ENCODE results near the gene ZC4H2.
A peak's percentile ranks its signal among the peaks of the same experiment; 100 is the strongest.
"Not testable (repeated sequence)": the region's sequence is repeated elsewhere in the genome, so short reads cannot be mapped to it uniquely, and the experiment has no call there.

Gene ZC4H2, protein sequence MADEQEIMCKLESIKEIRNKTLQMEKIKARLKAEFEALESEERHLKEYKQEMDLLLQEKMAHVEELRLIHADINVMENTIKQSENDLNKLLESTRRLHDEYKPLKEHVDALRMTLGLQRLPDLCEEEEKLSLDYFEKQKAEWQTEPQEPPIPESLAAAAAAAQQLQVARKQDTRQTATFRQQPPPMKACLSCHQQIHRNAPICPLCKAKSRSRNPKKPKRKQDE

DNA sequence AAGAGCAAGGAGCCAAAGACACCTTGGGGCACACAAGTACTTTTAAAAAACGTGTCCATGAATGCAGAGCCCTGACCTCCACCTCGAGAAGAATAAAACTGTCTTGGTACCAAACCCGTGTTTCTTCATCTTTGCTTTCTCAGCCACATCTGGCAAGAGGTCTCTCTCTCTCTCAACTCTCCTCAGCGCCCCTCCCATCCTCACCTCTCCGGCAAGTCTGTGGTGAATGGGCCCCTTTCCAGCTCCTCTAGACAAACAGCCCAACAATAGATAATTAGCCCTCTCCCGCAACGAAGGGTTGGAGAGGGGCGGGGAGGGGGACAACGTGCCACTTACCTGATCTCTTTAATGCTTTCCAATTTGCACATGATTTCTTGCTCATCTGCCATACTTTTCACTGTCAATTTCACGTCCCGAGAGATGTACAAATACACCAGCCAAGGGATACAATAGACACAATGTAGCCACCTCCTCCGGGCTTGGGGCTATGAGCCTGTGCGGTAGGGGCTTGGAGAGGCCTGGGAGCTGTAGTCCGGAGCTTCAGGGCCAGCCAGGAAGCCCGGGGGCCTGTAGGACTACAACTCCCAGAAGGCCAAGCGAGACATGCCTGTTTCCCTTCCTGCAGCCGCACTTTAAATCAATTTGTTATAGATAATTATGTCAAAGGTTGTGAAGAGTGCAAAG is at the start of gene ZC4H2:
ZC4H2 (minus strand) TSS at position 462 of the 684 bp plus-strand sequence; CDS start at position 389, 73 bp downstream.
- DNase-seq, result peak; percentile 56 to 62

DNA sequence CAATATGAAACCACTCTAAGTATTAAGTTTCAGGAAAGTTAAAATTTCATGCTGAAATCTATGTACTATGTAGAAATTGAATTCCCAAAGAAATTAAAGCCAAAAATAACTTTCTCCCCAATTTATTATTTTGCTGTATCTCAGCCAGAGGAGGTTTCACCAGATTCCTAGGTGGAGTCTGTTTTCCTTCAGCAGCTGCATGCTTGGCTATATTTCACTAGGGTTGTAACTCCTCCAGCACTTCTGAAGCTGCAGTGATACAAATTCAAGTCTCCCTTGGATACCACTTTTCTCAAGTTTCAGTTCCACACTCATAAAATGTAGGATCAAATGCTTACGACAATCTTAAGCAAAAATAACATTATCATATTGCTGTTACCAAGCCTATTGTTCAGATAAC is 41.2 kb upstream of the ZC4H2 start:
- DNase-seq, result no peak

DNA sequence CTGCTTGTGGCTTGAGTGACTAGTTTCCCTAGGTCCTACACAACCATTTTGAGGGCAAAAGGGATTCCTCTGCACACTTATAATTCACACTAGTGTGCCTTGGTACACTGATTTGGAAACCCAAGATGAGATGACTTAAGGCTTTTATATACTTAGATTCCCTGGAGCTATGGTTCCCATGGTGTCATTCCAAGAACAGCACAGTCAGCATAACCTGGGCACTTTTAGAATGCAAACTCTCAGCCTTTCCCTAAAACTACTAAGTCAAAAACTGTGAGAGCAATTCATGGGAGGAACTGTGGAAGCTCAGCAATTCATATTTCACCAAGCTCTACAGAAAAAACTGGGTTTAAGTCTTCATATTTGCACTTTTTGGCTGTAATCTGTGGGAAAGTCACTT is 38.0 kb upstream of the ZC4H2 start:
- DNase-seq, result no peak

DNA sequence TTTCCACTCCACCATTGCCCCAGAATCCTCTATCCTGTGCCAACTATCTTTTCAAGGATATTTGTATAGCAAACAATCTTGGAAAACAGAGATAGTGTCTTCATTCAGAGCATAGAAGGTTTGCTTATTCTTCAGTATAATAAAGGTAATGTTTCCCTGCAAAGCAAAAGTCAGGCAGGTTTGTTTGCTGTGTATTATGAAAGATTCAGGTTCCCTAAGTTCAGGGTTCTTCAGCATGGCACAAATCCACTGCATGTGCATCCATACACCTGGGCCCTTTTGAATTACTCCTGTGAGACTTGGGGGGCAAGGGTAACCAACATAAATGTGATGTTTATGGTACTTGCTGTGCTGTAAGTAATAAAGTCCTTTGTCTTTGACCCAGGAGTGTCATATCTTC is 33.2 kb upstream of the ZC4H2 start:
- DNase-seq, result no peak

DNA sequence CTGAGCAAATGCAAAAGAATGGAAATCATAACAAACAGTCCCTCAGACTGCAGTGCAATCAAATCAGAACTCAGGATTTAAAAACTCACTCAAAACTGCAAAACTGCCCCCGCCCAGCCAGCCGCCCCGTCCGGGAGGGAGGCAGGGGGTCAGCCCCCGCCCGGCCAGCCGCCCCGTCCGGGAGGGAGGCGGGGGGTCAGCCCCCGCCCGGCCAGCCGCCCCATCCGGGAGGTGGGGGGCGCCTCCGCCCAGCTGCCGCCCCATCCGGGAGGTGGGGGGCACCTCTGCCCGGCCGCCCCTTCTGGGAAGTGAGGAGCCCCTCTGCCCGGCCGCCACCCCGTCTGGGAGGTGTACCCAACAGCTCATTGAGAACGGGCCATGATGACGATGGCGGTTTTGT is 26.0 kb upstream of the ZC4H2 start:
- not testable (repeated sequence) for DNase-seq

DNA sequence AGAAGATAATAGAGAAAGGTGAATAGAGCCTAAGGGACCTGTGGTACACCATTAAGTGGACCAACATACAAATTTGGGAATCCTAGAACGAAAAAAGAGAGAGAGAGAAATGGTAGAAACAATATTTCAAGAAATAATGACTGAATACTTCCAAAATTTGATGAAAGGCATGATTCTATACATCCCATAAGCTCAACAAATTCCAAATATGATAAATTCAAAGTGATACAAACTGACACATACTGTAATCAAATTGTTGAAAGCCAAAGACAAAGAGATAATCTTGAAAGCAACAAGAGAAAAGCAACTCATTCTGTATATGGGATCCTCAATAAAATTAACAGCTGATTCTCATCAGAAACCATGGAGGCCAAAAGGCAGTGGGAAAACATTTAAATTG is 20.6 kb upstream of the ZC4H2 start:
- no peak for DNase-seq

DNA sequence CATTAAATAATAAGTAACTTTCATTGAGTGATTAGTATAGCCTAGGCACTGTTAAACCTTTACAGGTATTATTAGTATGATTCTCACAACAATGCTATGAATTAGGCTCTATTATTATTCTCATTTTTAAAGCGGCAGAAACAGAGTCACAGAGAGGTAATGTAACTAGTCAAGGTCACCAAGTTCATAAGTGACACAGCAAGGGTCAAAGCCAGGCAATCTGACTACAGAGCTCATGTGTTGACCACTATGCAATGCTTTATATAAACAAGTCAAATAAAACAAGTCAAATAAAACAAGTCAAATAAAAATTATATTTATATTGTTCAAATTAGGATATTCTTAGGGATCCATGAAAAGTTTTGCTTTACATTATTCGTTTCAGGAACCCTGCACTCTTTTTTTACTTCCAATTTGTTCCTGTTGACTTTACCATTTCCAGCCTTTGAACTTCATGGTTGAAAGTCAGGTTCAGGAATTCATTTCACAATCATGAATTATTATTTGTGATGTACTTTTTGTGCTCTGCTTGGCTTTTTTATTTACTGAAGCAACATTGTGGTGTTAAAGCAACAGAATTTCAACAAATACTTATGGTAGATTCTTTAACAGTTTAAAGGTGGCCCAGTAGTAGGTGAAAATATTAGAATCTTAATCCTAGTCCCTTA is 18.0 kb upstream of the ZC4H2 start:
- DNase-seq, result no peak

DNA sequence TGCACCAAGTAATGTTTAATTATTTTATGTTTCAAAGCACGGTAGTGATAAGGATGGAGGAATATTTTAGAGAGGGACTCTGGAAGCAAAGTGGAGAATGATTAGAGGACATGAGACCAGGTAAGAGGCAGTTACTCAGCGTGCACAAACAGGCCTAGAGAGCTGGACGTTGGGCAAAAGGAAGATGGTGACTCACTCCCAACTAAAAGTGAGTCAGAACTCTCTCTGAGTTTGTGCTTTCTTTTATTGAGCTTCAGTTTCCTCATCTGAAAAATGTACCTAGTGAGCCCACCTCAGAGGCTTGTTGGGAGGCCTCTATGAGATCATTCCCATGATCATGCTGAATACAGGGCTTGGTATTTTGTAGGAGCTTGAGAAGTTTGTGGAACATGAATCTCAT is 1.6 kb upstream of the ZC4H2 start:
- no peak for DNase-seq

DNA sequence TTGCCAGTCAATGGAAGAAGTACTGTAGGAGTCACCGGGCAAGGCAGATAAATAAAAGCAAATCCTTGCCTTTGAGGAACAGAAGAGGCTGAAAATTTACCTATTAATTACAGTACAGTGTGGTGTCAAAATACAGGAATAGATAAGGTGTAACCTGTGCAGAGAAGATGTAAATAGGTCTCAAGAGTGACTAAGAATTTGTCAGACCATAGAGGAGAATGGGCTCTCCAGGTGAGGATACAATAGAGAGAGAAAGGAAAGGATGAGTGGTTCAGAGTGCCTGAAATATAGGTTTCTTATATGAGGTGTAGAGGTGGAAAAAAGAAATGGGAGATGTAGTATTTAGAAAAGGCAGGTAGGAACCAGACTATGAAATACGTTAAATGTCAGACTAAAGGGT is 801 bp upstream of the ZC4H2 start:
- DNase-seq, result no peak

DNA sequence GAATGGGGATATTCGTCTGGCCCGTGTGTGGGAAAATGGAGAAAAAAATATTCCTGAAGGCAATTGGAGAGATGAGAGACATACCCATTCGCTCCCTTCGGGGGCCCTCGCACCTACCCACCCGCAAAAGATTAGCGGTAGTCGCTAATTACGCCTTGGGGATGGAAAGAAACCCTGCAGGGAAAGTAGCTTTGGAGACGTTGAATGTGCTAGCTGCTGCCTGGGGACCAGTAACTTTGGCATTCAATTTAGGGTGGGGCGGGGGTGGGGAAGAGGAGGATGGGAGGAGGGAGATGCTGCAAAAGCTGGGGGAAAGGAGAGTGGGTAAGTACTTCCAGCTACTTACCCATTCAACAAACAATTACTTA is 407 bp upstream of the ZC4H2 start:
- DNase-seq, result no peak

DNA sequence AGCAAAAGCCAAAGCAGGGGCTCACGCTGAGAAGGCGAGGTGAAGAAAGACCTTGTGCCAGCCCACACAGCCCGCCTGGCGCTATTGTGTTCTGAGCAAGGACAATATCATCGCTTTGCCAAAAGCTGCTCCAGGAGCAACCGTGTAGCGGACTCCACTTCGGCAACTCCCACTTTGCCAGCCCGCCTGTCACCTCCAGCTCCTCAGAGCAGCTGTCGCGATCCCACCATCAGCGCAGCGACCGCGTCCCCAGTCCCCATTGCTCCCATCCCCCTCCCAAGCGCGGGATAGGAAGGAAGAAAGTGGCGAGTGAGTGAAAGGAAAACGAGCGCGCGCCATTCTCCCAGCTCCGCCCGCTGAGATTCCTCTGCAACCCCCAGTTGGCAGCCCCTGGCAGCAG is 759 bp downstream of the ZC4H2 start:
- DNase-seq, result peak; percentile 1 to 2

DNA sequence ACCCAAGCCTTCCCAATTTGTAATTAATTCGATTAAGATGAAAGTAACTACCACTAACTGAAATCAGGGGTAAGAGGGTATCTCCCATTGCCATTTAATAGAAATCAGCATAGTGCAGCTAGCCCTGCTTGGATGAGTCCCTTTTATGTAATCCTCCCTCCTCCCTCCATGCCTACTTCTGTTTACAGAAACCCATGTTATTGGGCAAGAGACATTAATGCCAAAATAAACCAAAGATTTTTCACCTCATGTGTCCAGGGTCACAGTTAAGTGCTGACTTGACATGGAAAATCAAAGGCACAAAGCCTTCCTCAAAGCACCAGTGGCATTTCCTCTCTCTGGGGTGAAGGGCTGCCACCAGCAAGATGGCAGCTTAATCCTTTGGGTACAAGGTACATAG is 50.8 kb downstream of the ZC4H2 start:
- no peak for DNase-seq

DNA sequence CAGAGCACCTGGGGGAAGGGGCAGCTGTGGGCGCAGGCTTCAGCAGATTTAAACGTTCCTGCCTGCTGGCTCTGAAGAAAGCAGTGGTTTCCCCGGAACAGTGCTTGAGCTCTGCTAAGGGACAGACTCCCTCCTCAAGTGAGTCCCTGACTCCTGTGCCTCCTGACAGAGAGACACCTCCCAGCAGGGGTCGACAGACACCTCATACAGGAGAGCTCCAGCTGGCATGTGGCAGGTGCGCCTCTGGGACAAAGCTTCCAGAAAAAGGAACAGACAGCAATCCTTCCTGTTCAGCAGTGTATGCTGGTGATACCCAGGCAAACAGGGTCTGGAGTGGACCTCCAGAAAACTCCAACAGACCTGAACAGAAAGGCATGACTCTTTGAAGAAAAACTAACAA is 68.1 kb downstream of the ZC4H2 start:
- DNase-seq, result no peak

DNA sequence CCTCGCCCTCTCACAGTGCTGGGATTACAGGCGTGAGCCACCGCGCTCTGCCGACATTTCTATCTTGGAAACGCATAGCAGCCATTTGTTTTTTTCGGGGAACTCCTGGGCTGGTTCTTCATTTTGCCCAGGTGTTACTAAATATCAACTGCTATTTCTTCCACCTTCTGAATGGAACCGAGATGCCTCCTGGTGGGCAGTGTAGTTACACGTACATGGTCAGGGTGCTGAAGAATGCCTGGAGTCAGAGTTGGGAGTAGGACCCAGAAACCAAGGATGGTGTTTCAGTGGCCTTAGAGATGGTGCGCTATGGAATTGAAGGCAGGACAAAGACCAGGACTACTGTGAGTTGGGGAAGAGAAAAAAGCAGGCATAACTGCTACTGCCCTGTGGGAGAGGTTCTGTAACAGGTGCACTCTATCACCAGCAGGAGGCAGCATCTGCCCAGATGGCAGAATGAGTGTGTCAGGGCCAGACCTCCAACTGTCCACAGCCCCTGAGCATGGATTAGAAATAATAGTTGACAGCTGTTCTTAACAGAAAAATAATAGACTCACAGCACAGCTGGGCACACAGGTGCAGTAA is 81.7 kb downstream of the ZC4H2 start:
- peak; percentile 7 to 36 for DNase-seq

DNA sequence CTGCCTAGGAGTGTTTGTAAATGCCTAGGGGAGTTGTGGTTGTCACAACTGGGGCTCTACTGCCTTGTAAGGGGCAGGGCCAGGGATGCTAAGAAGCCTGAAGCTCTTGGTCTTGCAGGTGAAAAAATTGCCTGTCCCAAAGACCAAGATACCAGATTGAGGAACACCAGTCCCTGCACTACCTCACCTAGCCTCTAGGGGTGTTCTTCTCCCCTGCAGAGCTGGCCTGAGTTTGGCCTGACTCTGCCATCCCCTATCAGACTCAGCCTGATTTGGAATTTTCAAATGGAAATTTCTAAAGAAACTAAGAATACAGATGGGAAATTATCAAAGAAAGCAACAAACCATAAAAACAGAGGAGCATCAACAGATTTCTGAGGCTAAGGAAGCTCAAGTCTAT is 90.4 kb downstream of the ZC4H2 start:
- peak in 1 of 2 experiments; percentile 12 for DNase-seq

DNA sequence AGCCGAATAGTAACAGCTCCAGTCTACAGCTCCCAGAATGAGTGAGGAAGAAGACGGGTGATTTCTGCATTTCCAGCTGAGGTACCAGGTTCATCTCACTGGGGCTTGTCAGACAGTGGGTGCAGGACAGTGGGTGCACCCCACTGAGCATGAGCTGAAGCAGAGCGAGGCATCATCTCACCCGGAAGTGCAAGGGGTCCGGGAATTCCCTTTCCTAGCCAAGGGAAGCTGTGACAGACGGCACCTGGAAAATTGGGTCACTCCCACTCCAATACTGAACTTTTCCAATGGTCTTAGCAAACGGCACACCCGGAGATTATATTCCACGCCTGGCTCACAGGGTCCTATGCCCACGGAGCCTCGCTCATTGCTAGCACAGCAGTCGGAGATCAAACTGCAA is 97.5 kb downstream of the ZC4H2 start:
- DNase-seq, result not testable (repeated sequence)

DNA sequence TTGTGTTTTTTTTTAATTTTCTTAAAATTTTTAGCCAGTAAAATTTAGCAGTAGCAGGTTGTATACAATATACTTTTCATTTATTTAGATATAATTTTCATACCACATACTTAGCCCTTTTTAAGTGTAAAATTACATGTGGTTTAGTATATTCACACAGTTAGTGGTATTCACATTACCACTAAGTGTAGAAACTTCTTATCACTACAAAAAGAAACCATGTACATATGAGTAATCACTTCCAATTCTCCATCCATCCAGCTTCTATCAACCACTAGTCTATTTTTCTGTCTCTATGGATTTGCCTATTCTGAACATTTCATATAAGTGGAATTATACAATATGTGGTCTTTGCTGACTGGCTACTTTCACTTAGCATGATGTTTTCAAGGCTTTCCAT is 109.0 kb downstream of the ZC4H2 start:
- no peak for DNase-seq
